Astrocyte (in vitro differentiated cells and primary cell): ENCODE data around the gene CENPX.
A peak's percentile ranks its signal among the peaks of the same experiment; 100 is the strongest.

ENCODE experiments used
- CTCF ChIP-seq: IDR thresholded peaks from 2 replicates; pipeline ENCODE4 v1.5.1; 2011; ENCODE audit warnings: low read depth, mild to moderate bottlenecking, inconsistent platforms, low read length, moderate library complexity; ENCODE audit not compliant: insufficient read depth
- EZH2 ChIP-seq: IDR thresholded peaks from 2 replicates; pipeline ENCODE4 v1.6.1; 2012; ENCODE audit warnings: mild to moderate bottlenecking, low read length, inconsistent platforms; ENCODE audit not compliant: insufficient read depth

- peak; percentile 41 for TF ChIP-seq CTCF
- no peak for TF ChIP-seq EZH2
Measured at GRCh38 chr17:82019690-82020571, 2.7 kb downstream of the CENPX start.
